ENCODE measurements around the gene NOL3. TPM values are rescaled to one million over a fixed set of nuclear protein-coding genes. Genes with fewer than 3 reads are reported as not detected.

NOL3 gene
- total and polyA plus RNA-seq, 2 of the 13 experiments (the other 11 are each of a cell fraction or from before 2014, with no cell fraction given), result 5.7 to 20.5 TPM

- Histone ChIP-seq H3K79me2 (ENCODE audit: insufficient read depth, low read length) (no peaks in the 10 kb centered on the region), H3K27ac (ENCODE audit: extremely low read length, insufficient read depth, low read length) (no peak overlapping the region), H3K4me3 (replicated peaks in 1 of 3; ENCODE audit: insufficient read depth in 1 of 3, low read depth in 2 of 3, low read length in 3 of 3) (no peak overlapping the region), H3K36me3 (replicated peaks in 1 of 2; ENCODE audit: control insufficient read depth in 1 of 2, insufficient read depth in 2 of 2, low read length in 2 of 2) (no peaks in the 10 kb centered on the region), H2AFZ (ENCODE audit: low read length) (no peak overlapping the region), H3K4me2 (ENCODE audit: low read depth, low read length) (0 out of 2 replicates have a peak overlapping the region, but pooled peaks have one; percentile 26), H3K4me1 (ENCODE audit: insufficient read depth, low read length) (peaks cover 45% of the 10 kb centered on the region), H3K27me3 (ENCODE audit: control insufficient read depth in 1 of 2, insufficient read depth in 2 of 2, low read length in 2 of 2) (peaks cover 4% of the 10 kb centered on the region in 2 experiments; a peak in 2 of 5 replicates), H4K20me1 (ENCODE audit: insufficient read depth, low read length) (no peaks in the 10 kb centered on the region), H3K9ac (ENCODE audit: insufficient read depth, low read depth, low read length) (no peak overlapping the region), H3K9me3 (ENCODE audit: low read length) (no peaks in the 10 kb centered on the region)
- ChIA-PET POLR2A (interaction anchor here (1.0 to 5.7 kb wide), 4 partner anchors 13 to 139 kb away, joined by 3 to 54 read pairs (median 5); partner anchors contain the start of gene NOL3), CTCF (ENCODE audit: low intra/inter-chr PET ratio, low total read pairs) (interaction anchor here (2.4 kb wide), 1 partner anchor 140 kb away, joined by 28 read pairs; no protein-coding TSS in a partner anchor)
- WGBS (ENCODE audit: low lambda C conversion rate), result 33% methylated on average over 7 of the region's 7 CpGs
- TF ChIP-seq ZFP82 (CRISPR knock-in tag; IDR thresholded peaks at IDR 0.05; ENCODE audit: borderline replicate concordance) (no peak), NCOA5 (CRISPR knock-in tag; IDR thresholded peaks at IDR 0.05) (no peak), TAF15 (IDR thresholded peaks at IDR 0.05; ENCODE audit: low read depth, low read length, poor library complexity, severe bottlenecking) (no peak), ONECUT2 (CRISPR knock-in tag; IDR thresholded peaks at IDR 0.05) (no peak), ZNF329 (CRISPR knock-in tag; IDR thresholded peaks at IDR 0.05; ENCODE audit: low read depth) (peak; percentile 97), ARNTL (CRISPR knock-in tag; IDR thresholded peaks at IDR 0.05) (no peak), EED (CRISPR knock-in tag; IDR thresholded peaks at IDR 0.05) (no peak)
- no peak for DNase-seq (ENCODE audit: low spot score)
- BruUV-seq (replicated peaks), result no TSS peak
- intact Hi-C loops (cut with micrococcal nuclease; ENCODE audit: unreplicated experiment), result loop anchor here (5.0 to 10.0 kb wide), 2 partner anchors 200 to 262 kb away; no protein-coding TSS in a partner anchor
- in situ Hi-C loops (cut with HindIII; ENCODE audit: extremely low pct_ligation_motif_present, low pct_unique_long_range_greater_than_20kb), result loop anchor here (5.0 kb wide), 2 partner anchors 140 to 180 kb away; no protein-coding TSS in a partner anchor
- no peak for ATAC-seq
- FAIRE-seq, result no peak
These were observed 13.1 kb upstream of the NOL3 start for GRCh38 chr16:67157106-67157748.
